Measurements from ENCODE around the gene EHMT2.
"Not testable (repeated sequence)": the region's sequence is repeated elsewhere in the genome, so short reads cannot be mapped to it uniquely, and the experiment has no call there.

The EHMT2 gene

GRCh38 chr6:31897612-31898382, at the start of gene EHMT2:
EHMT2 (minus strand) TSS chr6:31897698; CDS start chr6:31897677, 21 bp downstream.
- H3K4me1 ChIP-seq (ENCODE audit: control insufficient read depth, low read depth, low read length) = no peaks in the 10 kb centered on the region
- peaks cover 39% of the 10 kb centered on the region for H3K36me3 ChIP-seq (ENCODE audit: control insufficient read depth, low read depth, low read length)
- no peaks in the 10 kb centered on the region for H3K9me3 ChIP-seq (ENCODE audit: control insufficient read depth, low read depth, low read length)
- H3K27me3 ChIP-seq (ENCODE audit: control insufficient read depth, insufficient read depth, low read length) = no peaks in the 10 kb centered on the region
- H3K4me3 ChIP-seq (ENCODE audit: low read length) = peak within 1 kb of the TSS; percentile 95
- H3K9ac ChIP-seq (ENCODE audit: low read length) = peak within 1 kb of the TSS; percentile 74
- peak within 1 kb of the TSS; percentile 28 for H3K27ac ChIP-seq (ENCODE audit: low read length)

GRCh38 chr6:31947070-31947675, 49.7 kb upstream of the EHMT2 start:
- Histone ChIP-seq H3K4me1 (ENCODE audit: control insufficient read depth, low read depth, low read length) (peaks cover 3% of the 10 kb centered on the region), H3K9me3 (ENCODE audit: control insufficient read depth, low read depth, low read length) (no peaks in the 10 kb centered on the region), H3K27me3 (ENCODE audit: control insufficient read depth, insufficient read depth, low read length) (peaks cover 8% of the 10 kb centered on the region), H3K9ac (ENCODE audit: low read length) (no peak overlapping the region), H3K27ac (ENCODE audit: low read length) (no peak overlapping the region), H3K36me3 (ENCODE audit: control insufficient read depth, low read depth, low read length) (peaks cover 14% of the 10 kb centered on the region), H3K4me3 (ENCODE audit: low read length) (no peak overlapping the region)

GRCh38 chr6:31946370-31946885, 48.9 kb upstream of the EHMT2 start:
- H3K27ac ChIP-seq (ENCODE audit: low read length) = no peak overlapping the region

DNA sequence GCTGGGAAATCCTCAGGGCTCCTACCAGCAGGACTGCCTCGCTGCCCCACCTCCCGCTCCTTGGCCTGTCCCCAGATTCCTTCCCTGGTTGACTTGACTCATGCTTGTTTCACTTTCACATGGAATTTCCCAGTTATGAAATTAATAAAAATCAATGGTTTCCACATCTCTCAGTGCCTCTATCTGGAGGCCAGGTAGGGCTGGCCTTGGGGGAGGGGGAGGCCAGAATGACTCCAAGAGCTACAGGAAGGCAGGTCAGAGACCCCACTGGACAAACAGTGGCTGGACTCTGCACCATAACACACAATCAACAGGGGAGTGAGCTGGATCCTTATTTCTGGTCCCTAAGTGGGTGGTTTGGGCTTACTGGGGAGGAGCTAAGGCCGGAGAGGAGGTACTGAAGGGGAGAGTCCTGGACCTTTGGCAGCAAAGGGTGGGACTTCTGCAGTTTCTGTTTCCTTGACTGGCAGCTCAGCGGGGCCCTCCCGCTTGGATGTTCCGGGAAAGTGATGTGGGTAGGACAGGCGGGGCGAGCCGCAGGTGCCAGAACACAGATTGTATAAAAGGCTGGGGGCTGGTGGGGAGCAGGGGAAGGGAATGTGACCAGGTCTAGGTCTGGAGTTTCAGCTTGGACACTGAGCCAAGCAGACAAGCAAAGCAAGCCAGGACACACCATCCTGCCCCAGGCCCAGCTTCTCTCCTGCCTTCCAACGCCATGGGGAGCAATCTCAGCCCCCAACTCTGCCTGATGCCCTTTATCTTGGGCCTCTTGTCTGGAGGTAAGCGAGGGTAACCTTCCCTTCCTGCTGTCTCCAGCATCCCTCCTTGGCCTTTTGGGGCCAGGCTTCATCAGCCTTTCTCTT, 48.2 kb upstream of the EHMT2 start, which contains the start of gene CFB:
CFB (plus strand) TSS at position 589 of the 863 bp plus-strand sequence; CDS start at position 716, 127 bp downstream.
- Histone ChIP-seq H3K4me3 (ENCODE audit: low read length) (no peak within 1 kb of the TSS), H3K9ac (ENCODE audit: low read length) (no peak within 1 kb of the TSS), H3K27ac (ENCODE audit: low read length) (no peak within 1 kb of the TSS), H3K4me1 (ENCODE audit: control insufficient read depth, low read depth, low read length) (peaks cover 3% of the 10 kb centered on the region), H3K9me3 (ENCODE audit: control insufficient read depth, low read depth, low read length) (no peaks in the 10 kb centered on the region), H3K36me3 (ENCODE audit: control insufficient read depth, low read depth, low read length) (no peaks in the 10 kb centered on the region), H3K27me3 (ENCODE audit: control insufficient read depth, insufficient read depth, low read length) (peaks cover 8% of the 10 kb centered on the region)

More at GRCh38 chr6:31946370-31946885, 48.9 kb upstream of the EHMT2 start:
- H3K4me1 ChIP-seq (ENCODE audit: control insufficient read depth, low read depth, low read length) = peaks cover 3% of the 10 kb centered on the region
- no peaks in the 10 kb centered on the region for H3K9me3 ChIP-seq (ENCODE audit: control insufficient read depth, low read depth, low read length)
- no peak overlapping the region for H3K4me3 ChIP-seq (ENCODE audit: low read length)
- H3K9ac ChIP-seq (ENCODE audit: low read length) = no peak overlapping the region
- peaks cover 8% of the 10 kb centered on the region for H3K27me3 ChIP-seq (ENCODE audit: control insufficient read depth, insufficient read depth, low read length)
- peaks cover 7% of the 10 kb centered on the region for H3K36me3 ChIP-seq (ENCODE audit: control insufficient read depth, low read depth, low read length)

DNA sequence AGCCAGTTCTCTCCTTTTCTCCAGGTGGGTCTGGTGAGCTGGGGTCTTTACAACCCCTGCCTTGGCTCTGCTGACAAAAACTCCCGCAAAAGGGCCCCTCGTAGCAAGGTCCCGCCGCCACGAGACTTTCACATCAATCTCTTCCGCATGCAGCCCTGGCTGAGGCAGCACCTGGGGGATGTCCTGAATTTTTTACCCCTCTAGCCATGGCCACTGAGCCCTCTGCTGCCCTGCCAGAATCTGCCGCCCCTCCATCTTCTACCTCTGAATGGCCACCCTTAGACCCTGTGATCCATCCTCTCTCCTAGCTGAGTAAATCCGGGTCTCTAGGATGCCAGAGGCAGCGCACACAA, 47.6 kb upstream of the EHMT2 start:
- Histone ChIP-seq H3K27ac (ENCODE audit: low read length) (no peak overlapping the region), H3K9me3 (ENCODE audit: control insufficient read depth, low read depth, low read length) (no peaks in the 10 kb centered on the region), H3K4me3 (ENCODE audit: low read length) (no peak overlapping the region), H3K9ac (ENCODE audit: low read length) (no peak overlapping the region), H3K27me3 (ENCODE audit: control insufficient read depth, insufficient read depth, low read length) (peaks cover 8% of the 10 kb centered on the region), H3K4me1 (ENCODE audit: control insufficient read depth, low read depth, low read length) (peaks cover 5% of the 10 kb centered on the region), H3K36me3 (ENCODE audit: control insufficient read depth, low read depth, low read length) (no peaks in the 10 kb centered on the region)

GRCh38 chr6:31943742-31944141, 46.2 kb upstream of the EHMT2 start:
- no peak overlapping the region for H3K9ac ChIP-seq (ENCODE audit: low read length)
- no peak overlapping the region for H3K4me3 ChIP-seq (ENCODE audit: low read length)
- peaks cover 8% of the 10 kb centered on the region for H3K27me3 ChIP-seq (ENCODE audit: control insufficient read depth, insufficient read depth, low read length)
- H3K36me3 ChIP-seq (ENCODE audit: control insufficient read depth, low read depth, low read length) = no peaks in the 10 kb centered on the region
- H3K4me1 ChIP-seq (ENCODE audit: control insufficient read depth, low read depth, low read length) = peaks cover 5% of the 10 kb centered on the region
- H3K9me3 ChIP-seq (ENCODE audit: control insufficient read depth, low read depth, low read length) = no peaks in the 10 kb centered on the region
- H3K27ac ChIP-seq (ENCODE audit: low read length) = no peak overlapping the region

GRCh38 chr6:31940256-31940664, 42.8 kb upstream of the EHMT2 start:
- no peak overlapping the region for H3K4me3 ChIP-seq (ENCODE audit: low read length)
- H3K9me3 ChIP-seq (ENCODE audit: control insufficient read depth, low read depth, low read length) = no peaks in the 10 kb centered on the region
- no peak overlapping the region for H3K9ac ChIP-seq (ENCODE audit: low read length)
- peaks cover 3% of the 10 kb centered on the region for H3K27me3 ChIP-seq (ENCODE audit: control insufficient read depth, insufficient read depth, low read length)
- H3K4me1 ChIP-seq (ENCODE audit: control insufficient read depth, low read depth, low read length) = peaks cover 2% of the 10 kb centered on the region
- H3K36me3 ChIP-seq (ENCODE audit: control insufficient read depth, low read depth, low read length) = no peaks in the 10 kb centered on the region
- no peak overlapping the region for H3K27ac ChIP-seq (ENCODE audit: low read length)

DNA sequence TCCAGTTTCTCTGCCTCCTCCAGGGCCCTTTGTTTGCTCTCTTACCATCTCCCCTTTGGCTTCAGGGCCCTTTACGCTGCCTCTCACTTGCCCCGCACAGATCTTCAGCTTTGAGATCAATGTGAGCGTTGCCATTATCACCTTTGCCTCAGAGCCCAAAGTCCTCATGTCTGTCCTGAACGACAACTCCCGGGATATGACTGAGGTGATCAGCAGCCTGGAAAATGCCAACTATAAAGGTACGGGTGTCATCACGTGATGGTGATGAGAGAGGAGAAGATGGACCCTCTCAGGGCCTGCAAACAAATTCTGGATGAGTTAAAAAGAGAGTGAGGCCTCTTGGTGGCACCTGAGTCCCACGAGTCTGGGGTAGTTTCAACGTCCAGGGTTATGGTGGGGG, 38.3 kb upstream of the EHMT2 start:
- Histone ChIP-seq H3K9me3 (ENCODE audit: control insufficient read depth, low read depth, low read length) (no peaks in the 10 kb centered on the region), H3K4me3 (ENCODE audit: low read length) (no peak overlapping the region), H3K4me1 (ENCODE audit: control insufficient read depth, low read depth, low read length) (peaks cover 2% of the 10 kb centered on the region), H3K27me3 (ENCODE audit: control insufficient read depth, insufficient read depth, low read length) (no peaks in the 10 kb centered on the region), H3K36me3 (ENCODE audit: control insufficient read depth, low read depth, low read length) (no peaks in the 10 kb centered on the region), H3K9ac (ENCODE audit: low read length) (no peak overlapping the region), H3K27ac (ENCODE audit: low read length) (no peak overlapping the region)

- no peaks in the 10 kb centered on the region for H3K9me3 ChIP-seq (ENCODE audit: control insufficient read depth, low read depth, low read length)
These were observed 37.5 kb upstream of the EHMT2 start for GRCh38 chr6:31935021-31935420.

GRCh38 chr6:31933537-31933936, 36.0 kb upstream of the EHMT2 start:
- Histone ChIP-seq H3K4me1 (ENCODE audit: control insufficient read depth, low read depth, low read length) (no peaks in the 10 kb centered on the region), H3K27me3 (ENCODE audit: control insufficient read depth, insufficient read depth, low read length) (no peaks in the 10 kb centered on the region), H3K9ac (ENCODE audit: low read length) (no peak overlapping the region), H3K9me3 (ENCODE audit: control insufficient read depth, low read depth, low read length) (no peaks in the 10 kb centered on the region), H3K4me3 (ENCODE audit: low read length) (no peak overlapping the region), H3K36me3 (ENCODE audit: control insufficient read depth, low read depth, low read length) (no peaks in the 10 kb centered on the region), H3K27ac (ENCODE audit: low read length) (no peak overlapping the region)

More at GRCh38 chr6:31935021-31935420, 37.5 kb upstream of the EHMT2 start:
- Histone ChIP-seq H3K9ac (ENCODE audit: low read length) (no peak overlapping the region), H3K4me1 (ENCODE audit: control insufficient read depth, low read depth, low read length) (no peaks in the 10 kb centered on the region), H3K27me3 (ENCODE audit: control insufficient read depth, insufficient read depth, low read length) (no peaks in the 10 kb centered on the region), H3K4me3 (ENCODE audit: low read length) (no peak overlapping the region), H3K36me3 (ENCODE audit: control insufficient read depth, low read depth, low read length) (no peaks in the 10 kb centered on the region), H3K27ac (ENCODE audit: low read length) (no peak overlapping the region)

DNA sequence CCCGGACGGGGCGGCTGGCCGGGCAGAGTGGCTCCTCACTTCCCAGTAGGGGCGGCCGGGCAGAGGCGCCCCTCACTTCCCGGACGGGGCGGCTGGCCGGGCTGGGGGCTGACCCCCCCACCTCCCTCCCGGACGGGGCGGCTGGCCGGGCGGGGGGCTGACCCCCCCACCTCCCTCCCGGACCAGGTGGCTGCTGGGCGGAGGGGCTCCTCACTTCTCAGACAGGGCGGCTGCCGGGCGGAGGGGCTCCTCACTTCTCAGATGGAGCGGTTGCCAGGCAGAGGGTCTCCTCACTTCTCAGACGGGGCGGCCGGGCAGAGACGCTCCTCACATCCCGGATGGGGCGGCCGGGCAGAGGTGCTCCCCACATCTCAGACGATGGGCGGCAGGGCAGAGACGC, 34.6 kb upstream of the EHMT2 start:
- not testable (repeated sequence) for H3K9me3 ChIP-seq (ENCODE audit: control insufficient read depth, low read depth, low read length); H3K9ac ChIP-seq (ENCODE audit: low read length); H3K27ac ChIP-seq (ENCODE audit: low read length); H3K4me1 ChIP-seq (ENCODE audit: control insufficient read depth, low read depth, low read length); H3K36me3 ChIP-seq (ENCODE audit: control insufficient read depth, low read depth, low read length); H3K4me3 ChIP-seq (ENCODE audit: low read length); H3K27me3 ChIP-seq (ENCODE audit: control insufficient read depth, insufficient read depth, low read length)

Measured in iPS-18a (cell line).